MM.1S (cell line): ENCODE measurements around the gene METTL16.
"Not testable (repeated sequence)": the region's sequence is repeated elsewhere in the genome, so short reads cannot be mapped to it uniquely, and the experiment has no call there.

Source experiments
- DNase-seq: peaks from one replicate; pipeline ENCODE4 v3.0.0-alpha.2; 2015
- H2AFZ ChIP-seq: fragments of 300-600 bp; sonication (generic); 2 replicates; pipeline ENCODE4 v1.6.0; 2016; ENCODE audit warnings: antibody characterized with exemption, low read length
- H3F3A ChIP-seq: fragments of 300-600 bp; sonication (generic); 2 replicates; pipeline ENCODE4 v1.6.1; 2016; ENCODE audit warnings: mild to moderate bottlenecking, antibody characterized with exemption, low read length, moderate library complexity, mixed read lengths; ENCODE audit not compliant: insufficient read depth
- H3K27ac ChIP-seq: fragments of 300-600 bp; sonication (generic); 2 replicates; pipeline ENCODE4 v1.5.1; 2016; ENCODE audit warnings: mild to moderate bottlenecking, low read length
- H3K27me3 ChIP-seq: fragments of 300-600 bp; sonication (generic); replicated peaks from 2 replicates; pipeline ENCODE4 v1.6.0; 2016; ENCODE audit warnings: low read length; ENCODE audit not compliant: insufficient read depth
- H3K36me3 ChIP-seq: fragments of 300-600 bp; sonication (generic); replicated peaks from 2 replicates; pipeline ENCODE4 v1.6.1; 2016; ENCODE audit warnings: mild to moderate bottlenecking, low read length, mixed read lengths; ENCODE audit not compliant: insufficient read depth
- H3K4me1 ChIP-seq: fragments of 300-600 bp; sonication (generic); 2 replicates; pipeline ENCODE4 v1.6.1; 2016; ENCODE audit warnings: low read length, mixed read lengths
- H3K4me2 ChIP-seq: fragments of 300-600 bp; sonication (generic); 2 replicates; pipeline ENCODE4 v1.6.0; 2016; ENCODE audit warnings: low read depth, low read length
- H3K4me3 ChIP-seq: fragments of 300-600 bp; sonication (generic); 2 replicates; pipeline ENCODE4 v1.5.1; 2016; ENCODE audit warnings: low read length, mixed read lengths
- H3K79me2 ChIP-seq: fragments of 300-600 bp; sonication (generic); 2 replicates; pipeline ENCODE4 v1.6.1; 2016; ENCODE audit warnings: mixed run types, low read length, mixed read lengths
- H3K9ac ChIP-seq: fragments of 300-600 bp; sonication (generic); 2 replicates; pipeline ENCODE4 v1.6.1; 2016; ENCODE audit warnings: low read length, mixed read lengths
- H3K9me2 ChIP-seq: fragments of 300-600 bp; sonication (generic); replicated peaks from 2 replicates; pipeline ENCODE4 v1.6.1; 2016; ENCODE audit warnings: mild to moderate bottlenecking, low read length, mixed read lengths; ENCODE audit not compliant: insufficient read depth
- H3K9me3 ChIP-seq: fragments of 300-600 bp; sonication (generic); replicated peaks from 2 replicates; pipeline ENCODE4 v1.6.1; 2016; ENCODE audit warnings: mild to moderate bottlenecking, low read length, mixed read lengths; ENCODE audit not compliant: insufficient read depth
- H4K20me1 ChIP-seq: fragments of 300-600 bp; sonication (generic); 2 replicates; pipeline ENCODE4 v1.6.1; 2016; ENCODE audit warnings: mild to moderate bottlenecking, low read length, moderate library complexity, mixed read lengths; ENCODE audit not compliant: insufficient read depth
- EZH2 ChIP-seq: fragments of 300-600 bp; sonication (generic); optimal IDR thresholded peaks from 2 replicates; pipeline ENCODE3; 2017; ENCODE audit warnings: low read depth, mild to moderate bottlenecking, antibody characterized with exemption, low read length, mixed read lengths
- EZH2phosphoT487 ChIP-seq: fragments of 300-600 bp; sonication (generic); IDR thresholded peaks from 2 replicates; pipeline ENCODE4 v1.6.1; 2018; ENCODE audit warnings: antibody characterized with exemption, low read length
- TF ChIP-seq, protein P1 (sequence below): fragments of 300-600 bp; sonication (generic); IDR thresholded peaks from 2 replicates; pipeline ENCODE4 v1.5.1; 2016; ENCODE audit warnings: antibody characterized with exemption, low read length, mixed read lengths

The METTL16 gene

DNA sequence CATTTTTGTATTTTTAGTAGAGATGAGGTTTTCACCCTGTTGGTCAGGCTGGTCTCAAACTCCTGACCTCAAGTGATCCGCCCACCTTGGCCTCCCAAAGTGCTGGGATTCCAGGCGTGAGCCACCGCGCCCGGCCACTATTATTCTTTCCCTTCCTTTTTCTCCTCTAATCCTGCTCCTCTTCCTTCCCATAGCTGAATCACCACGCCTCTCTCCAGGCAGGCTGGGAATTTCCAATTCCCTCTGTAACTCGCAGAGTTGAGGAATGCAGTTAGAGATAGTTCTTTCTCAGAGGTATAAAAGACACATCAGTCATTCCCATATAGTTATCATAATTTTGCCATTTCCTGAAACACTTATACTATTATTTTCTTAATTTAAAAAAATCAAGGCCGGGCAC is 11.2 kb downstream of the METTL16 start:
- no peaks in the 10 kb centered on the region for H4K20me1 ChIP-seq
- no peak for DNase-seq
- H3K9ac ChIP-seq = no peak overlapping the region
- H3K27me3 ChIP-seq = no peaks in the 10 kb centered on the region
- TF ChIP-seq EZH2phosphoT487 (no peak), EZH2 (no peak)
- TF ChIP-seq, protein P1, sequence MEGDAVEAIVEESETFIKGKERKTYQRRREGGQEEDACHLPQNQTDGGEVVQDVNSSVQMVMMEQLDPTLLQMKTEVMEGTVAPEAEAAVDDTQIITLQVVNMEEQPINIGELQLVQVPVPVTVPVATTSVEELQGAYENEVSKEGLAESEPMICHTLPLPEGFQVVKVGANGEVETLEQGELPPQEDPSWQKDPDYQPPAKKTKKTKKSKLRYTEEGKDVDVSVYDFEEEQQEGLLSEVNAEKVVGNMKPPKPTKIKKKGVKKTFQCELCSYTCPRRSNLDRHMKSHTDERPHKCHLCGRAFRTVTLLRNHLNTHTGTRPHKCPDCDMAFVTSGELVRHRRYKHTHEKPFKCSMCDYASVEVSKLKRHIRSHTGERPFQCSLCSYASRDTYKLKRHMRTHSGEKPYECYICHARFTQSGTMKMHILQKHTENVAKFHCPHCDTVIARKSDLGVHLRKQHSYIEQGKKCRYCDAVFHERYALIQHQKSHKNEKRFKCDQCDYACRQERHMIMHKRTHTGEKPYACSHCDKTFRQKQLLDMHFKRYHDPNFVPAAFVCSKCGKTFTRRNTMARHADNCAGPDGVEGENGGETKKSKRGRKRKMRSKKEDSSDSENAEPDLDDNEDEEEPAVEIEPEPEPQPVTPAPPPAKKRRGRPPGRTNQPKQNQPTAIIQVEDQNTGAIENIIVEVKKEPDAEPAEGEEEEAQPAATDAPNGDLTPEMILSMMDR = no peak
- H3K9me3 ChIP-seq = no peaks in the 10 kb centered on the region
- no peak overlapping the region for H2AFZ ChIP-seq
- H3K4me1 ChIP-seq = no peaks in the 10 kb centered on the region
- H3K4me2 ChIP-seq = no peak overlapping the region
- no peaks in the 10 kb centered on the region for H3F3A ChIP-seq
- H3K79me2 ChIP-seq = peaks cover 70% of the 10 kb centered on the region
- H3K4me3 ChIP-seq = no peak overlapping the region
- no peak overlapping the region for H3K27ac ChIP-seq
- H3K9me2 ChIP-seq = no peaks in the 10 kb centered on the region
- H3K36me3 ChIP-seq = no peaks in the 10 kb centered on the region; the same call in none of the 2 replicates

DNA sequence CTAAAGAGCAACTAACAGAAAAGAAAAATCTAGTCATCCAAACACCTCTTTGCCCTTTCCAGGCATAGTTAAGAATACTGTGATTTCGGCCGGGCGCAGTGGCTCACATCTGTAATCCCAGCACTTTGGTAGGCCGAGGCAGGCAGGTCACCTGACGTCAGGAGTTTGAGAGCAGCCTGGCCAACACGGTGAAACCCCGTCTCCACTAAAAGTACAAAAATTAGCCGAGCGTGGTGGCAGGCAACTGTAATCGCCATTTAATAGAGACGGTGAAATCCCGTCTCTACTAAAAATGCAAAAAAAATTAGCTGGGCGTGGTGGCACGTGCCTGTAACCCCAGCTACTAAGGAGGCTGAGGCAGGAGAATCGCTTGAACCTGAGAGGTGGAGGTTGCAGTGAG is 22.4 kb downstream of the METTL16 start:
- H4K20me1 ChIP-seq, H3K9me2 ChIP-seq, H3K9ac ChIP-seq, H3K4me2 ChIP-seq, H3K27ac ChIP-seq, H3K4me3 ChIP-seq, H3K36me3 ChIP-seq, DNase-seq, H3K27me3 ChIP-seq, H2AFZ ChIP-seq, H3K9me3 ChIP-seq: not testable (repeated sequence)
- Histone ChIP-seq H3F3A (peaks cover 28% of the 10 kb centered on the region), H3K4me1 (peaks cover 27% of the 10 kb centered on the region), H3K79me2 (peaks cover 79% of the 10 kb centered on the region)

DNA sequence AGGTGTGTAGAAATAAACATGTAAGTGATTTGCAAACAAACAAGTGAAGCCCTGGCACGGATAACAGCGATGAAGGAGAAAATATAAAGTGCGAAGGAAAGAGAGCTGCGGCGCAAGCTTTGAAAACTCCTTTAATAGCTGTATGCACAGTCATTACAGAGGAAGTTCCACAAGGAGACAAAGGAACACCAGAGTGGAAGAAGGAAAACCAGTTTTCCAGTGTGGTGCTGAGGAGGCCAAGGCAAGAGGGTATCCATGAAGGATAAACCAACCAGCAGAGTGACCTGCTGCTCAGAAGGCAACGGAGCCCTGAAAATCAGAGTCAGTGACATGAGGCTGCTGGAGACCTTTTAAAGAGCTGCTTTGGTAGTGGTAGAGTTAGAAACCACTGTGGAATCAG is 24.4 kb downstream of the METTL16 start:
- TF ChIP-seq EZH2 = no peak
- TF ChIP-seq, protein P1 = no peak
- H3K4me2 ChIP-seq = no peak overlapping the region

DNA sequence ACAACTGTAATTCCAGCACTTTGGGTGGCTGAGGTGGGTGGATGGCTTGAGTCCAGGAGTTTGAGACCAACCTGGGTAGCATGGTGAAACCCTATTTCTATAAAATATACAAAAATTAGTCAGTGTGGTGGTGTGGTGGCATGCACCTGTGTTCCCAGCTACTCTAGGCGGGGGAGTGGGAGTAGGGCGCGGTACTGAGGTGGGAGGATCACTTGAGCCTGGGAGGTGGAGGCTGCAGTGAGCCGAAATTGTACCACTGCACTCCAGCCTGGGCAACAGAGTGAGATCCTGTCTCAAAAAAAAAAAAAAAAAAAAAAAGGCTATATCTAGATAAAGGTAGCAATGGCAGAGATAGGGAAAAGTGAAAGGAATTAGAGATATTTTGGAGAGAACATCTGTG is 25.0 kb downstream of the METTL16 start:
- not testable (repeated sequence) for H3K36me3 ChIP-seq, H3K27ac ChIP-seq, DNase-seq, H3K4me3 ChIP-seq, H3K9ac ChIP-seq, H3K4me2 ChIP-seq, H4K20me1 ChIP-seq, H3K9me3 ChIP-seq, H2AFZ ChIP-seq, H3K27me3 ChIP-seq, H3K9me2 ChIP-seq
- Histone ChIP-seq H3F3A (peaks cover 22% of the 10 kb centered on the region), H3K4me1 (peaks cover 24% of the 10 kb centered on the region), H3K79me2 (peaks cover 87% of the 10 kb centered on the region)

More for the DNA sequence above, 24.4 kb downstream of the METTL16 start:
- Histone ChIP-seq H4K20me1 (no peaks in the 10 kb centered on the region), H2AFZ (no peak overlapping the region), H3K27ac (no peak overlapping the region), H3K36me3 (no peaks in the 10 kb centered on the region; the same call in 1 of the 2 replicates), H3K79me2 (peaks cover 84% of the 10 kb centered on the region), H3K4me3 (no peak overlapping the region), H3K4me1 (peaks cover 26% of the 10 kb centered on the region), H3K9me3 (no peaks in the 10 kb centered on the region; the same call in 1 of the 2 replicates), H3F3A (peaks cover 27% of the 10 kb centered on the region), H3K9ac (no peak overlapping the region), H3K27me3 (no peaks in the 10 kb centered on the region), H3K9me2 (no peaks in the 10 kb centered on the region)
- DNase-seq = no peak
